ENCODE data around the gene SULT1B1. TPM values are rescaled to one million over a fixed set of nuclear protein-coding genes. Genes with fewer than 3 reads are reported as not detected.

Gene SULT1B1
- total RNA-seq, 1 experiment from 2014 or later: not detected

DNA sequence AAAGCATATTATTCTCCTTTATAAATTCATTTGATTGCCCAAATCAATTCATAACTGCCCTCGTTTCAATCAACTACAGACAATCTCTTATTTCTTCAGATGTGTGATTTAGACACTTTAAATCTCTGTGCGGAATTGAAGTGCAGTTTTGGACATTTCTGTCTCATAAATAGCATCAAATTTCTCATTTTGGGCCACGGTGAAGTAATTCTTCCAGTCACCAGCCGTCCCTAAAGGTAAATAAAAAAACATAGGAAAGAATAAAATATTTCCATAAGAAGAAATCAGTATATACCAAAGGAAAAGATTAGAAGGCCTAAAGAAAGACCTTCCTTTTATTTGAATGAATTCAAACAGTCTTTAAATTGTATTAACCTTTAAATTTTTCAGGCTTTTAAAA, 33.4 kb downstream of the SULT1B1 start:
- Histone ChIP-seq H3K9me3 (ENCODE audit: control insufficient read depth, low read depth, low read length) (no peaks in the 10 kb centered on the region), H2BK5ac (ENCODE audit: insufficient read length, low read length) (no peak overlapping the region), H3K23ac (ENCODE audit: insufficient read length, low read depth, low read length) (no peak overlapping the region), H3K79me2 (ENCODE audit: insufficient read depth, low read length) (no peaks in the 10 kb centered on the region), H3T11ph (ENCODE audit: low read length) (no peak overlapping the region), H4K91ac (ENCODE audit: insufficient read length, low read depth, low read length) (no peak overlapping the region), H3K4me1 (ENCODE audit: insufficient read depth, low read length) (peaks cover 4% of the 10 kb centered on the region; the same call in 1 of the 2 replicates), H3K18ac (ENCODE audit: insufficient read length, low read depth, low read length) (no peak overlapping the region), H2AK5ac (ENCODE audit: insufficient read length, low read length) (no peak overlapping the region), H2BK15ac (ENCODE audit: low read depth, low read length) (no peak overlapping the region), H3K27me3 (ENCODE audit: insufficient read depth, low read length) (no peaks in the 10 kb centered on the region), H3K79me1 (ENCODE audit: insufficient read depth, low read depth, low read length, poor library complexity, severe bottlenecking) (no peaks in the 10 kb centered on the region), H4K8ac (replicated peaks; ENCODE audit: insufficient read length, low read depth, low read length) (no peak overlapping the region), H3K4me2 (ENCODE audit: insufficient read depth, insufficient read length, low read length) (no peak overlapping the region), H3K9ac (ENCODE audit: extremely low read depth, insufficient read length, low read length) (no peak overlapping the region), H3K4ac (ENCODE audit: low read depth, low read length) (no peak overlapping the region), H3K27ac (ENCODE audit: insufficient read length, low read depth, low read length) (no peak overlapping the region), H3K23me2 (ENCODE audit: insufficient read length, low read depth, low read length, poor library complexity, severe bottlenecking) (no peaks in the 10 kb centered on the region), H3K14ac (ENCODE audit: insufficient read depth, low read length) (no peak overlapping the region), H3K56ac (ENCODE audit: insufficient read length, low read depth, low read length) (no peak overlapping the region), H2BK20ac (ENCODE audit: low read depth, low read length, poor library complexity, severe bottlenecking) (no peak overlapping the region), H2BK12ac (ENCODE audit: insufficient read length, low read depth, low read length) (no peak overlapping the region), H4K5ac (ENCODE audit: insufficient read length, low read depth, low read length) (no peak overlapping the region), H2AFZ (ENCODE audit: low read length) (no peak overlapping the region), H2BK120ac (ENCODE audit: low read depth, low read length, poor library complexity, severe bottlenecking) (no peak overlapping the region), H4K20me1 (ENCODE audit: control insufficient read depth, insufficient read depth, insufficient read length) (no peaks in the 10 kb centered on the region)
- WGBS (ENCODE audit: extremely low coverage, insufficient read length, low lambda C conversion rate): no CpG with 5 or more reads among the region's 4 CpGs
- TF ChIP-seq CTCF (conservative IDR thresholded peaks at IDR 0.05): no peak
- Mint-ChIP-seq H3K4me3 (no peak overlapping the region), H3K27me3 (ENCODE audit: low read depth) (no peaks in the 10 kb centered on the region; the same call in 1 of the 2 replicates), H3K27ac (no peak overlapping the region), H3K36me3 (ENCODE audit: insufficient read depth in 1 of 3, low read depth in 3 of 3) (0 out of 7 replicates have a peak, but pooled peaks cover 0 to 2% (median 0%) of the 10 kb centered on the region in 3 experiments), H3K9me3 (peaks cover 0 to 4% of the 10 kb centered on the region in 2 experiments; a peak in 2 of 5 replicates), H3K4me1 (peaks cover 4 to 10% of the 10 kb centered on the region in 2 experiments)
- DNase-seq: no peak

Measured in H9 (cell line).